ENCODE results near the gene SCEL.
"Not testable (repeated sequence)": the region's sequence is repeated elsewhere in the genome, so short reads cannot be mapped to it uniquely, and the experiment has no call there.

SCEL gene

GRCh38 chr13:77535448-77535847 lies at the start of gene SCEL:
TSS of gene SCEL (plus strand) at chr13:77535706. CDS start at chr13:77555876, 20,170 bp downstream.
- no peak for FAIRE-seq

GRCh38 chr13:77489566-77490337 lies 45.8 kb upstream of the SCEL start:
- no peak for FAIRE-seq

- FAIRE-seq: peak; percentile 85
Measured at GRCh38 chr13:77492982-77493381, 42.5 kb upstream of the SCEL start.

- no peak for FAIRE-seq
Measured at GRCh38 chr13:77494226-77494625, 41.3 kb upstream of the SCEL start.

GRCh38 chr13:77497350-77497749 lies 38.2 kb upstream of the SCEL start:
- FAIRE-seq: no peak

GRCh38 chr13:77497835-77498234 lies 37.7 kb upstream of the SCEL start:
- FAIRE-seq: no peak

- no peak for FAIRE-seq
Measured at GRCh38 chr13:77502104-77502720, 33.3 kb upstream of the SCEL start.

- no peak for FAIRE-seq
Measured at GRCh38 chr13:77503398-77503797, 32.1 kb upstream of the SCEL start.

- FAIRE-seq: no peak
Measured at GRCh38 chr13:77506874-77507273, 28.6 kb upstream of the SCEL start.

- no peak for FAIRE-seq
Measured at GRCh38 chr13:77507931-77508776, 27.4 kb upstream of the SCEL start.

GRCh38 chr13:77508959-77509620 lies 26.4 kb upstream of the SCEL start:
- no peak for FAIRE-seq

GRCh38 chr13:77510156-77510555 lies 25.4 kb upstream of the SCEL start:
- no peak for FAIRE-seq

- FAIRE-seq: no peak
Measured at GRCh38 chr13:77511552-77511951, 24.0 kb upstream of the SCEL start.

GRCh38 chr13:77513719-77514335 lies 21.7 kb upstream of the SCEL start:
- no peak for FAIRE-seq

- FAIRE-seq: no peak
Measured at GRCh38 chr13:77514336-77514726, 21.2 kb upstream of the SCEL start.

GRCh38 chr13:77515785-77516184 lies 19.7 kb upstream of the SCEL start:
- no peak for FAIRE-seq

- no peak for FAIRE-seq
Measured at GRCh38 chr13:77516342-77516789, 19.1 kb upstream of the SCEL start.

GRCh38 chr13:77518266-77518665 lies 17.2 kb upstream of the SCEL start:
- FAIRE-seq: no peak

- not testable (repeated sequence) for FAIRE-seq
Measured at GRCh38 chr13:77519396-77519795, 16.1 kb upstream of the SCEL start.

GRCh38 chr13:77519808-77520207 lies 15.7 kb upstream of the SCEL start:
- FAIRE-seq: peak; percentile 5

GRCh38 chr13:77521194-77521593 lies 14.3 kb upstream of the SCEL start:
- FAIRE-seq: no peak

GRCh38 chr13:77521595-77522367 lies 13.7 kb upstream of the SCEL start:
- no peak for FAIRE-seq
